HG02840 (cell line): ENCODE measurements around the gene LMBR1.
"Not testable (repeated sequence)": the region's sequence is repeated elsewhere in the genome, so short reads cannot be mapped to it uniquely, and the experiment has no call there.

Source experiments
- ATAC-seq: cut with Tn5 transposase; IDR thresholded peaks from one replicate; pipeline ENCODE4 v1.9.1; 2021; ENCODE audit warnings: mild to moderate bottlenecking, moderate library complexity, moderate number of reproducible peaks; ENCODE audit not compliant: unreplicated experiment, low FRiP score

LMBR1 gene

GRCh38 chr7:156909574-156910252, 16.7 kb upstream of the LMBR1 start:
- not testable (repeated sequence) for ATAC-seq

- no peak for ATAC-seq
Observed at GRCh38 chr7:156907656-156908055, 14.7 kb upstream of the LMBR1 start.

- no peak for ATAC-seq
Observed at GRCh38 chr7:156906200-156906649, 13.2 kb upstream of the LMBR1 start.

- no peak for ATAC-seq
Observed at GRCh38 chr7:156903232-156903909, 10.4 kb upstream of the LMBR1 start.

GRCh38 chr7:156900093-156900492, 7.1 kb upstream of the LMBR1 start:
- ATAC-seq, result not testable (repeated sequence)

GRCh38 chr7:156898938-156899337, 6.0 kb upstream of the LMBR1 start:
- no peak for ATAC-seq

- no peak for ATAC-seq
Observed at GRCh38 chr7:156897673-156898072, 4.7 kb upstream of the LMBR1 start.

GRCh38 chr7:156896388-156897022, 3.5 kb upstream of the LMBR1 start:
- no peak for ATAC-seq

- no peak for ATAC-seq
Observed at GRCh38 chr7:156895024-156895780, 2.2 kb upstream of the LMBR1 start.

GRCh38 chr7:156892081-156892800, 742 bp downstream of the LMBR1 start:
- ATAC-seq, result peak; percentile 11

GRCh38 chr7:156889746-156890145, 3.2 kb downstream of the LMBR1 start:
- no peak for ATAC-seq

- ATAC-seq, result no peak
Observed at GRCh38 chr7:156889089-156889488, 3.9 kb downstream of the LMBR1 start.

GRCh38 chr7:156886020-156886795, 6.8 kb downstream of the LMBR1 start:
- ATAC-seq, result no peak

GRCh38 chr7:156881679-156882078, 11.3 kb downstream of the LMBR1 start:
- no peak for ATAC-seq

- no peak for ATAC-seq
Observed at GRCh38 chr7:156875766-156876165, 17.2 kb downstream of the LMBR1 start.

- ATAC-seq, result not testable (repeated sequence)
Observed at GRCh38 chr7:156868363-156868762, 24.6 kb downstream of the LMBR1 start.

GRCh38 chr7:156865493-156865892, 27.5 kb downstream of the LMBR1 start:
- ATAC-seq, result no peak

- ATAC-seq, result not testable (repeated sequence)
Observed at GRCh38 chr7:156862022-156862421, 31.0 kb downstream of the LMBR1 start.

- ATAC-seq, result no peak
Observed at GRCh38 chr7:156861212-156861611, 31.8 kb downstream of the LMBR1 start.
